ENCODE data around the gene ASXL1. TPM values are rescaled to one million over a fixed set of nuclear protein-coding genes. Genes with fewer than 3 reads are reported as not detected.
"Not testable (repeated sequence)": the region's sequence is repeated elsewhere in the genome, so short reads cannot be mapped to it uniquely, and the experiment has no call there.

ASXL1 gene
- total RNA-seq, 4 donors from 2014 or later: 69.1 to 116 (median 102) TPM

DNA sequence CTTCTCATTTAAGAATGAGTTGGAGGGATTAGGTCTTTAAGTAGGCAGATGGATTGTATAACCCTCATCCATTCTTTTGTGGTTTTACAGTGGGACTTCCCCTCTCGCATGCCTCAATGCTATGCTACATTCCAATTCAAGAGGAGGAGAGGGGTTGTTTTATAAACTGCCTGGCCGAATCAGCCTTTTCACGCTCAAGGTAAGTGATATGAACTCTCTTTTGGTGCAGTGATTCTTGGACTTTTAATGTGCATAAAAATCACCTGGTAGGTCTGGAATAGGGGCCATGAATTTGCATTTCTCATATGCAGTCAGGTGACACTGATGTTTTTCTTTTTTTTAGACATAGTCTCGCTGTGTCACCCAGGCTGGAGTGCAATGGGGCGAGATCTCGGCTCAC is 10.8 kb downstream of the ASXL1 start:
- intact Hi-C loops (cut with DNase I; ENCODE audit: low total_unique reads): no loop called here
- H3K4me1 ChIP-seq: peaks cover 0 to 5% of the 10 kb centered on the region in 2 donors
- H3K4me3 ChIP-seq: no peak overlapping the region
- DNase-seq: no peak
- no peaks in the 10 kb centered on the region for H3K36me3 ChIP-seq
- no peaks in the 10 kb centered on the region for H3K9me3 ChIP-seq
- no peaks in the 10 kb centered on the region for H3K27me3 ChIP-seq
- no peak overlapping the region for H3K27ac ChIP-seq
- TF ChIP-seq POLR2A (IDR thresholded peaks at IDR 0.05): no peak
- TF ChIP-seq, protein P1, sequence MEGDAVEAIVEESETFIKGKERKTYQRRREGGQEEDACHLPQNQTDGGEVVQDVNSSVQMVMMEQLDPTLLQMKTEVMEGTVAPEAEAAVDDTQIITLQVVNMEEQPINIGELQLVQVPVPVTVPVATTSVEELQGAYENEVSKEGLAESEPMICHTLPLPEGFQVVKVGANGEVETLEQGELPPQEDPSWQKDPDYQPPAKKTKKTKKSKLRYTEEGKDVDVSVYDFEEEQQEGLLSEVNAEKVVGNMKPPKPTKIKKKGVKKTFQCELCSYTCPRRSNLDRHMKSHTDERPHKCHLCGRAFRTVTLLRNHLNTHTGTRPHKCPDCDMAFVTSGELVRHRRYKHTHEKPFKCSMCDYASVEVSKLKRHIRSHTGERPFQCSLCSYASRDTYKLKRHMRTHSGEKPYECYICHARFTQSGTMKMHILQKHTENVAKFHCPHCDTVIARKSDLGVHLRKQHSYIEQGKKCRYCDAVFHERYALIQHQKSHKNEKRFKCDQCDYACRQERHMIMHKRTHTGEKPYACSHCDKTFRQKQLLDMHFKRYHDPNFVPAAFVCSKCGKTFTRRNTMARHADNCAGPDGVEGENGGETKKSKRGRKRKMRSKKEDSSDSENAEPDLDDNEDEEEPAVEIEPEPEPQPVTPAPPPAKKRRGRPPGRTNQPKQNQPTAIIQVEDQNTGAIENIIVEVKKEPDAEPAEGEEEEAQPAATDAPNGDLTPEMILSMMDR (IDR thresholded peaks at IDR 0.05): no peak

DNA sequence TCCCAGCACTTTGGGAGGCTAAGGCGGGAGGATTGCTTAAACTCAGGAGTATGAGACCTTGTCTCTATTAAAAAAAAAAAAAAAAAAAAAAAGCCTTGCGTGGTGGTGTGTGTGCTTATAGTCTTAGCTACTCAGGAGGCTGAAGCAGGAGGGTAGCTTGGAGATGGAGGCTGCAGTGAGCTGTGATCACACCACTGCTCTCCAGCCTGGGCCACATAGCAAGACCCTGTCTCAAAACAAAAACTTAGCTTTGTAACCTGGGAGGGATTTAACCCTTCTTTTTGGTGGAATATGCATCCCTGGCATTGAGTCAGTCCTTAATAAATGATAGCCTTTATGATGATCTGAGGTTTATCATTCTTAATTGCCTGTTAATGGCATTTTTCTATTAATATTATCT is 12.8 kb downstream of the ASXL1 start:
- Histone ChIP-seq H3K4me3 (no peak overlapping the region), H3K27ac (no peak overlapping the region), H3K27me3 (no peaks in the 10 kb centered on the region), H3K36me3 (no peaks in the 10 kb centered on the region), H3K9me3 (no peaks in the 10 kb centered on the region), H3K4me1 (peaks cover 0 to 5% of the 10 kb centered on the region in 2 donors)
- no peak for DNase-seq
- intact Hi-C loops (cut with DNase I; ENCODE audit: low total_unique reads): no loop called here
- TF ChIP-seq, protein P1 (IDR thresholded peaks at IDR 0.05): no peak
- TF ChIP-seq POLR2A (IDR thresholded peaks at IDR 0.05): no peak

DNA sequence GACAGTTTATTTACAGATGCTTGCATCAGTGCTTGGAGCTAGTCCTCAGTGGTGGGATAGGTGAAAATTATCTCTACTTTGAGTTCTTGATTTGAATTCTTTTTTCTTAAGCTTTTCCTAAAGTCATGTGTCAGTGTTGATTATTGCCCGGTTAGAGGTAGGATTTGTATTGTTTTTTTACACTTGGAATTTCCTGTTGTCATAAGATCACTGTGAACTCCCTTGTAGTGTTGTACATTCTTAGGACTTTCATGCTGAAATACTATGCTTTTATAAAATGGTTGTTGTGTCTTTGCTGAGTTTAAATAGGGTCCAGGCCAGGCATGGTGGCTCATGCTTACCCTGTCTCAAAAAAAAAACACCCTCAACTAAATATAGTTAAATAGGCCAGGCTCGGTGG is 20.3 kb downstream of the ASXL1 start:
- H3K4me1 ChIP-seq: no peaks in the 10 kb centered on the region
- no peak for TF ChIP-seq POLR2A (IDR thresholded peaks at IDR 0.05)
- TF ChIP-seq, protein P1 (IDR thresholded peaks at IDR 0.05): no peak
- no peak for DNase-seq
- no peak overlapping the region for H3K4me3 ChIP-seq
- H3K27ac ChIP-seq: no peak overlapping the region
- no peaks in the 10 kb centered on the region for H3K9me3 ChIP-seq
- H3K36me3 ChIP-seq: no peaks in the 10 kb centered on the region
- H3K27me3 ChIP-seq: no peaks in the 10 kb centered on the region
- intact Hi-C loops (cut with DNase I; ENCODE audit: low total_unique reads): no loop called here

DNA sequence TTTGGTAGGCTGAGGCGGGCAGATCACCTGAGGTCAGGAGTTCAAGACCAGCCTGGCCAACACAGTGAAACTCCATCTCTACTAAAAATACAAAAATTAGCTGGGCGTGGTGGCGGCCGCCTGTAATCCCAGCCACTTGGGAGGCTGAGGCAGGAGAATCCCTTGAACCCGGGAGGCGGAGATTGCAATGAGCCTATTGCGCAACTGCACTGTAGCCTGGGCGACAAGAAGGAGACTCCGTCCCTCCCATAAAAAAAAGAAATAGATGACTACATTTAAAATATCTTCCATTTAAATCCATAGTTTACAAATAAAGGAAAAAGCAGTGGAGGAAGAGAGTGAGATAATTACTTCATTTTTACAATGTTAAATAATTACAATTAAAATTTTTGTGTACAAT is 21.9 kb downstream of the ASXL1 start:
- H3K4me3 ChIP-seq; H3K9me3 ChIP-seq; H3K4me1 ChIP-seq; intact Hi-C loops (cut with DNase I; ENCODE audit: low total_unique reads); H3K36me3 ChIP-seq; DNase-seq; H3K27me3 ChIP-seq; H3K27ac ChIP-seq: not testable (repeated sequence)

DNA sequence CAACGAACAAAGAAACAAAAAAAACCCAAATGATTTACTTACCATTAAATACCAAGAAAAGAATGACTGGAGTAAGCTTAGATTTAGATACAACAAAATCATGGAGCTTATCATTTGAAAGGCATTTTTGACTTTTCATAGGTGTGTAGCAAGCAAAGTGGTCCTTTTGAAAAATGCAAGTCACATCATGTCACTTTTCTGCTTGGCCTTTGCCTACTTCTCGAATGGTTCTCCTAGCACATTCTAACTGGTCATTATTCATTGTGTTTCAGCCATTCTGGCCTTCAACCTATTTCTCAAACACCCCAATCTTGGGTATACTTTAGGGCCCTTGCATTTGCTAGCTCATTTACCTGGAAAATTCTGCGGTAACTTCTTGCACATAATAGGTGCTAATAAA is 22.6 kb downstream of the ASXL1 start:
- H3K4me3 ChIP-seq: no peak overlapping the region
- H3K4me1 ChIP-seq: peaks cover 0 to 3% of the 10 kb centered on the region in 2 donors
- TF ChIP-seq POLR2A (IDR thresholded peaks at IDR 0.05): no peak
- TF ChIP-seq, protein P1 (IDR thresholded peaks at IDR 0.05): no peak
- no peak for DNase-seq
- no peaks in the 10 kb centered on the region for H3K9me3 ChIP-seq
- no peak overlapping the region for H3K27ac ChIP-seq
- intact Hi-C loops (cut with DNase I; ENCODE audit: low total_unique reads): no loop called here
- H3K36me3 ChIP-seq: no peaks in the 10 kb centered on the region
- H3K27me3 ChIP-seq: no peaks in the 10 kb centered on the region
